Fibroblast of pulmonary artery (primary cell): Measurements from ENCODE around the gene ILRUN.
"Not testable (repeated sequence)": the region's sequence is repeated elsewhere in the genome, so short reads cannot be mapped to it uniquely, and the experiment has no call there.

Source experiments
- DNase-seq: peaks from one replicate; pipeline ENCODE4 v3.0.0-alpha.2; 2010; ENCODE audit warnings: low read depth
- H3K4me3 ChIP-seq: replicated peaks from 2 replicates; pipeline ENCODE4 v1.5.1; 2011; ENCODE audit warnings: low read depth, mild to moderate bottlenecking, control low read depth, low read length, moderate library complexity
- TF ChIP-seq, protein P1 (sequence below): IDR thresholded peaks from 2 replicates; pipeline ENCODE4 v1.5.1; 2011; ENCODE audit warnings: mild to moderate bottlenecking, control low read depth, low read length, inconsistent platforms; ENCODE audit errors: missing control alignments

The ILRUN gene

GRCh38 chr6:34696739-34697543 is at the start of gene ILRUN:
TSS of gene ILRUN (minus strand) at chr6:34696767. CDS start at chr6:34696603, 164 bp downstream.
- peak within 1 kb of the TSS; percentile 90 for H3K4me3 ChIP-seq
- TF ChIP-seq, protein P1, sequence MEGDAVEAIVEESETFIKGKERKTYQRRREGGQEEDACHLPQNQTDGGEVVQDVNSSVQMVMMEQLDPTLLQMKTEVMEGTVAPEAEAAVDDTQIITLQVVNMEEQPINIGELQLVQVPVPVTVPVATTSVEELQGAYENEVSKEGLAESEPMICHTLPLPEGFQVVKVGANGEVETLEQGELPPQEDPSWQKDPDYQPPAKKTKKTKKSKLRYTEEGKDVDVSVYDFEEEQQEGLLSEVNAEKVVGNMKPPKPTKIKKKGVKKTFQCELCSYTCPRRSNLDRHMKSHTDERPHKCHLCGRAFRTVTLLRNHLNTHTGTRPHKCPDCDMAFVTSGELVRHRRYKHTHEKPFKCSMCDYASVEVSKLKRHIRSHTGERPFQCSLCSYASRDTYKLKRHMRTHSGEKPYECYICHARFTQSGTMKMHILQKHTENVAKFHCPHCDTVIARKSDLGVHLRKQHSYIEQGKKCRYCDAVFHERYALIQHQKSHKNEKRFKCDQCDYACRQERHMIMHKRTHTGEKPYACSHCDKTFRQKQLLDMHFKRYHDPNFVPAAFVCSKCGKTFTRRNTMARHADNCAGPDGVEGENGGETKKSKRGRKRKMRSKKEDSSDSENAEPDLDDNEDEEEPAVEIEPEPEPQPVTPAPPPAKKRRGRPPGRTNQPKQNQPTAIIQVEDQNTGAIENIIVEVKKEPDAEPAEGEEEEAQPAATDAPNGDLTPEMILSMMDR = no peak
- DNase-seq = peak; percentile 96

- peak; percentile 51 for DNase-seq
- TF ChIP-seq, protein P1 = no peak
- no peak overlapping the region for H3K4me3 ChIP-seq
These were observed 48.9 kb upstream of the ILRUN start for GRCh38 chr6:34745277-34746103.

GRCh38 chr6:34744294-34744647 is 47.7 kb upstream of the ILRUN start:
- H3K4me3 ChIP-seq, DNase-seq: not testable (repeated sequence)

GRCh38 chr6:34743625-34744293 is 47.2 kb upstream of the ILRUN start:
- DNase-seq = no peak
- TF ChIP-seq, protein P1 = no peak
- no peak overlapping the region for H3K4me3 ChIP-seq

DNA sequence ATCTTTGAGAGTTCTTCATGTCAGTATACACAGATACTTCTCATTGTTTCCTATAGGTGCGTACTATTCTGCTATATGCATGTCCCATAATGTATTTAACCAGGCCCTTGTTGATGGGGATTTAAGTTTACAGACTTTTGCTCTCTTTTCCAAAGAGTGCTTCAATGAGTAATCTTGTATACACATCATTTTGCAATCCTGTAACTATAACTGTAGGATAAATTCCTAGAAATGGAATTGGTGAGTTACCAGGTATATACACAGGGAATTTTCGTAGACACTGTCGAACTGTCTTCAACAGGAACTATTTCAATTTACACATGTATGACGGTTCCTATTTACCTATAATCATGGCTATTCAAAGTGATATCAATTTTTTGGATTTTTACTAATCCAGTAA is 45.5 kb upstream of the ILRUN start:
- TF ChIP-seq, protein P1 = no peak
- no peak for DNase-seq
- H3K4me3 ChIP-seq = no peak overlapping the region

- TF ChIP-seq, protein P1 = no peak
- no peak overlapping the region for H3K4me3 ChIP-seq
- no peak for DNase-seq
These were observed 40.3 kb upstream of the ILRUN start for GRCh38 chr6:34736823-34737222.
